ENCODE data around the gene HMGN4. TPM values are rescaled to one million over a fixed set of nuclear protein-coding genes. Genes with fewer than 3 reads are reported as not detected.

Gene HMGN4
- polyA plus RNA-seq, 1 experiment, result 72.3 TPM

- Histone ChIP-seq H3K27me3 (ENCODE audit: control insufficient read depth, insufficient read depth, low read length) (peaks cover 3% of the 10 kb centered on the region), H3K4me3 (ENCODE audit: low read depth, low read length) (peak overlapping the region; percentile 62), H3K27ac (ENCODE audit: low read depth, low read length) (no peak overlapping the region), H3K9me3 (ENCODE audit: control insufficient read depth, insufficient read depth, low read length) (no peaks in the 10 kb centered on the region)
- ChIA-PET POLR2A (interaction anchor here (0.7 to 1.4 kb wide), 2 partner anchors 16 to 19 kb away, joined by 3 to 7 read pairs; no protein-coding TSS in a partner anchor), CTCF (interaction anchor here (1.0 to 17.1 kb wide), 5 partner anchors 12 to 578 kb away, joined by 3 to 280 read pairs (median 5); partner anchors contain the start of gene ABT1)
- TF ChIP-seq CTCF (IDR thresholded peaks at IDR 0.05; ENCODE audit: low read depth, low read length), result no peak
- no peak for DNase-seq (ENCODE audit: low read depth, low spot score)
These were observed 38.3 kb downstream of the HMGN4 start for GRCh38 chr6:26576407-26576843.

GRCh38 chr6:26576929-26577719, 39.0 kb downstream of the HMGN4 start:
- DNase-seq (ENCODE audit: low read depth, low spot score), result no peak
- Histone ChIP-seq H3K4me3 (ENCODE audit: low read depth, low read length) (peak overlapping the region; percentile 62), H3K9me3 (ENCODE audit: control insufficient read depth, insufficient read depth, low read length) (no peaks in the 10 kb centered on the region), H3K27me3 (ENCODE audit: control insufficient read depth, insufficient read depth, low read length) (peaks cover 3% of the 10 kb centered on the region), H3K27ac (ENCODE audit: low read depth, low read length) (no peak overlapping the region)
- no peak for TF ChIP-seq CTCF (IDR thresholded peaks at IDR 0.05; ENCODE audit: low read depth, low read length)
- POLR2A ChIA-PET, result interaction anchor here (0.7 to 1.4 kb wide), 2 partner anchors 15 to 19 kb away, joined by 3 to 7 read pairs; no protein-coding TSS in a partner anchor
- CTCF ChIA-PET, result interaction anchor here (1.0 to 17.1 kb wide), 5 partner anchors 13 to 578 kb away, joined by 3 to 280 read pairs (median 5); partner anchors contain the start of gene ABT1

GRCh38 chr6:26577720-26578072, 39.5 kb downstream of the HMGN4 start:
- Histone ChIP-seq H3K27me3 (ENCODE audit: control insufficient read depth, insufficient read depth, low read length) (peaks cover 5% of the 10 kb centered on the region), H3K9me3 (ENCODE audit: control insufficient read depth, insufficient read depth, low read length) (no peaks in the 10 kb centered on the region), H3K27ac (ENCODE audit: low read depth, low read length) (no peak overlapping the region), H3K4me3 (ENCODE audit: low read depth, low read length) (peak overlapping the region; percentile 62)
- no peak for TF ChIP-seq CTCF (IDR thresholded peaks at IDR 0.05; ENCODE audit: low read depth, low read length)
- no peak for DNase-seq (ENCODE audit: low read depth, low spot score)
- ChIA-PET POLR2A (no interaction called here), CTCF (interaction anchor here (2.6 to 17.1 kb wide), 2 partner anchors 15 to 236 kb away, joined by 11 to 280 read pairs; partner anchors contain the start of gene ABT1)

GRCh38 chr6:26578279-26578678, 40.1 kb downstream of the HMGN4 start:
- no peak for TF ChIP-seq CTCF (IDR thresholded peaks at IDR 0.05; ENCODE audit: low read depth, low read length)
- CTCF ChIA-PET, result interaction anchor here (2.6 to 17.1 kb wide), 2 partner anchors 15 to 236 kb away, joined by 11 to 280 read pairs; partner anchors contain the start of gene ABT1

GRCh38 chr6:26578741-26579140, 40.6 kb downstream of the HMGN4 start:
- Histone ChIP-seq H3K9me3 (ENCODE audit: control insufficient read depth, insufficient read depth, low read length) (no peaks in the 10 kb centered on the region), H3K27me3 (ENCODE audit: control insufficient read depth, insufficient read depth, low read length) (peaks cover 13% of the 10 kb centered on the region), H3K4me3 (ENCODE audit: low read depth, low read length) (no peak overlapping the region), H3K27ac (ENCODE audit: low read depth, low read length) (no peak overlapping the region)
- ChIA-PET POLR2A (no interaction called here), CTCF (interaction anchor here (2.6 to 17.1 kb wide), 2 partner anchors 14 to 237 kb away, joined by 11 to 280 read pairs; partner anchors contain the start of gene ABT1)
- no peak for DNase-seq (ENCODE audit: low read depth, low spot score)
- TF ChIP-seq CTCF (IDR thresholded peaks at IDR 0.05; ENCODE audit: low read depth, low read length), result no peak

More at GRCh38 chr6:26578279-26578678, 40.1 kb downstream of the HMGN4 start:
- H3K4me3 ChIP-seq (ENCODE audit: low read depth, low read length), result no peak overlapping the region
- DNase-seq (ENCODE audit: low read depth, low spot score), result no peak
- POLR2A ChIA-PET, result no interaction called here
- no peaks in the 10 kb centered on the region for H3K9me3 ChIP-seq (ENCODE audit: control insufficient read depth, insufficient read depth, low read length)
- H3K27ac ChIP-seq (ENCODE audit: low read depth, low read length), result no peak overlapping the region
- H3K27me3 ChIP-seq (ENCODE audit: control insufficient read depth, insufficient read depth, low read length), result peaks cover 10% of the 10 kb centered on the region

Measured in AG04450 (cell line).